NOMO-1 treated with dmso at 0.1 percent for 144 hours (cell line): Measurements from ENCODE around the gene CRPPA.

Source experiments
- DNase-seq: peaks from one replicate; lab custom pipeline; 2025; ENCODE audit not compliant: unreplicated experiment; lab: John Stamatoyannopoulos, UW

Gene CRPPA

GRCh38 chr7:16423761-16424160 is 2.4 kb upstream of the CRPPA start:
- DNase-seq: no peak

- DNase-seq: no peak
Observed at GRCh38 chr7:16422917-16423316, 1.6 kb upstream of the CRPPA start.

- DNase-seq: peak; percentile 16
Observed at GRCh38 chr7:16422103-16422435, 731 bp upstream of the CRPPA start.

- DNase-seq: peak; percentile 62
Observed at GRCh38 chr7:16420649-16421332, 547 bp downstream of the CRPPA start.

- no peak for DNase-seq
Observed at GRCh38 chr7:16420329-16420648, 1.0 kb downstream of the CRPPA start.

GRCh38 chr7:16419859-16420258 is 1.5 kb downstream of the CRPPA start:
- DNase-seq: no peak

- DNase-seq: no peak
Observed at GRCh38 chr7:16419126-16419525, 2.2 kb downstream of the CRPPA start.

GRCh38 chr7:16417906-16418305 is 3.4 kb downstream of the CRPPA start:
- DNase-seq: no peak

- no peak for DNase-seq
Observed at GRCh38 chr7:16416289-16417282, 4.8 kb downstream of the CRPPA start.

GRCh38 chr7:16412274-16413254 is 8.8 kb downstream of the CRPPA start:
- DNase-seq: no peak

- no peak for DNase-seq
Observed at GRCh38 chr7:16411391-16411790, 9.9 kb downstream of the CRPPA start.

GRCh38 chr7:16409777-16410176 is 11.6 kb downstream of the CRPPA start:
- no peak for DNase-seq

- peak; percentile 85 for DNase-seq
Observed at GRCh38 chr7:16404636-16405035, 16.7 kb downstream of the CRPPA start.

GRCh38 chr7:16403475-16403874 is 17.9 kb downstream of the CRPPA start:
- no peak for DNase-seq

GRCh38 chr7:16402940-16403339 is 18.4 kb downstream of the CRPPA start:
- no peak for DNase-seq

GRCh38 chr7:16402091-16402490 is 19.2 kb downstream of the CRPPA start:
- DNase-seq: no peak

GRCh38 chr7:16400893-16401275 is 20.5 kb downstream of the CRPPA start:
- DNase-seq: no peak

- DNase-seq: no peak
Observed at GRCh38 chr7:16399916-16400892, 21.1 kb downstream of the CRPPA start.

- DNase-seq: no peak
Observed at GRCh38 chr7:16399265-16399831, 22.0 kb downstream of the CRPPA start.
